Heart left ventricle (tissue), 13 donors: Measurements from ENCODE around the gene TRPV3.

Experiments
- POLR2A ChIP-seq, 2 donors: fragments of 450-650 bp; IDR thresholded peaks; one replicate each; pipeline ENCODE4 v1.6.1; 2017; ENCODE audit warnings: antibody characterized with exemption in 2 of 2, mild to moderate bottlenecking in 2 of 2, moderate library complexity in 2 of 2
- TF ChIP-seq, protein P1 (sequence below), 12 donors: fragments of 200-600 bp; sonication (generic) in 4 of 12; IDR thresholded peaks; one replicate each; pipeline versions ENCODE4 v1.5.0 to v1.8.0; 2018 to 2022; ENCODE audit warnings: antibody characterized with exemption in 12 of 12, mild to moderate bottlenecking in 5 of 12
- donor health status: ischemic (EF 13 %, LVEDD 7.1; RV severe dilation, severe dysfunction).
- donor health status: DM: no; HTN: yes; CAD: no.
- donor health status: DM: no; HTN: no; CAD: no.
- donor health status: ischemic (EF 25% LVEDD 6.9; RV normal size, moderate dysfunction).
- donor health status: ischemic (EF 25% LVEDD 5.7; RV mildly dilated, moderate dysfunction).
- donor health status: ischemic (EF 35%, LVEDD 5.7; RV mildly dilated, moderate dysfunction).
- donor health status: nonischemic (EF 11% LVEDD 7.7; RV severe dilation, severe dysfunction).
- donor health status: DM: yes; HTN: yes; CAD: no.
- donor health status: PGD.
- donor health status: ischemic (EF 29% LVEDD 5.4; RV normal size, mild dysfunction).
- donor health status: nonischemic (EF 23%, LVEDD 6.1; RV moderate dilation, normal function).

DNA sequence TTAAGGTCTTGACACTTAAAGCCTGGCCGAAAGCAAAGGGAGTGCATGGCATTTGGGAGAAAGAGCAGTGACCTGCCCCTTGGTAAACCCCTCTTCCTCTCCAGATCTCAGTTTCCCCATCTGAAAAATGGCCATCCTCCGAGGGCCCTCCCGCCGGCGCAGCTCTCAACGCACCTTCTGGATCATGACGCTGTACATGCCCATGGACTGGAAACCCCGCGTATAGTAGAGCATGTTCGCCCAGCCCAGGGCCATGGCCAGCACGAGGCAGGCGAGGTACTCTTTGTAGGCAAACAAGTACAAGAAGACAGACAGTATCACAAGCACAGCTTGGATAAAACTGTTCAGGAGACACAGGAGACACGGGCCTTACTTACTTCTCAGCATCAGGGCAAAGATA lies 33.6 kb downstream of the TRPV3 start:
- TF ChIP-seq, protein P1, sequence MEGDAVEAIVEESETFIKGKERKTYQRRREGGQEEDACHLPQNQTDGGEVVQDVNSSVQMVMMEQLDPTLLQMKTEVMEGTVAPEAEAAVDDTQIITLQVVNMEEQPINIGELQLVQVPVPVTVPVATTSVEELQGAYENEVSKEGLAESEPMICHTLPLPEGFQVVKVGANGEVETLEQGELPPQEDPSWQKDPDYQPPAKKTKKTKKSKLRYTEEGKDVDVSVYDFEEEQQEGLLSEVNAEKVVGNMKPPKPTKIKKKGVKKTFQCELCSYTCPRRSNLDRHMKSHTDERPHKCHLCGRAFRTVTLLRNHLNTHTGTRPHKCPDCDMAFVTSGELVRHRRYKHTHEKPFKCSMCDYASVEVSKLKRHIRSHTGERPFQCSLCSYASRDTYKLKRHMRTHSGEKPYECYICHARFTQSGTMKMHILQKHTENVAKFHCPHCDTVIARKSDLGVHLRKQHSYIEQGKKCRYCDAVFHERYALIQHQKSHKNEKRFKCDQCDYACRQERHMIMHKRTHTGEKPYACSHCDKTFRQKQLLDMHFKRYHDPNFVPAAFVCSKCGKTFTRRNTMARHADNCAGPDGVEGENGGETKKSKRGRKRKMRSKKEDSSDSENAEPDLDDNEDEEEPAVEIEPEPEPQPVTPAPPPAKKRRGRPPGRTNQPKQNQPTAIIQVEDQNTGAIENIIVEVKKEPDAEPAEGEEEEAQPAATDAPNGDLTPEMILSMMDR (IDR thresholded peaks at IDR 0.05): no peak
- no peak for TF ChIP-seq POLR2A (IDR thresholded peaks at IDR 0.05)
